ENCODE results near the gene ETFRF1.

Gene ETFRF1

DNA sequence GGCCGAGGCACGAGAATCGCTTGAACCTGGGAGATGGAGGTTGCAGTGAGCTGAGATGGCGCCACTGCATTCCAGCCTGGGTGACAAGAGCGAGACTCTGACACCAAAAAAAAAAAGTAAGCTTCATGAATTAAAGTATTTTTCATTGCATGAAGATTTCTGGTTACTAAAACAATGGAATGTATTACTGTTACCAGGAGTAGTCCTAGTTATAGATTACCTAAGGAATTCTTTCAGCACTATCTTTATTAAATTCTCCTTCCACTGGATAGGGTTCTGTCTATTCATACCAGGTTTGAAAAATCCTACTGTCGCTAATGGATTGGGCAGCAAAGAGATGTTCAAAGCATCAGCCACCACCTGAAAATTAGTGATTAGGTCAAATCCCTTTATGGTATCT is 12.4 kb downstream of the ETFRF1 start:
- in situ Hi-C loops (cut with MboI; ENCODE audit: low sequenced_read_pairs, unreplicated experiment): no loop called here
- TF ChIP-seq, protein P1, sequence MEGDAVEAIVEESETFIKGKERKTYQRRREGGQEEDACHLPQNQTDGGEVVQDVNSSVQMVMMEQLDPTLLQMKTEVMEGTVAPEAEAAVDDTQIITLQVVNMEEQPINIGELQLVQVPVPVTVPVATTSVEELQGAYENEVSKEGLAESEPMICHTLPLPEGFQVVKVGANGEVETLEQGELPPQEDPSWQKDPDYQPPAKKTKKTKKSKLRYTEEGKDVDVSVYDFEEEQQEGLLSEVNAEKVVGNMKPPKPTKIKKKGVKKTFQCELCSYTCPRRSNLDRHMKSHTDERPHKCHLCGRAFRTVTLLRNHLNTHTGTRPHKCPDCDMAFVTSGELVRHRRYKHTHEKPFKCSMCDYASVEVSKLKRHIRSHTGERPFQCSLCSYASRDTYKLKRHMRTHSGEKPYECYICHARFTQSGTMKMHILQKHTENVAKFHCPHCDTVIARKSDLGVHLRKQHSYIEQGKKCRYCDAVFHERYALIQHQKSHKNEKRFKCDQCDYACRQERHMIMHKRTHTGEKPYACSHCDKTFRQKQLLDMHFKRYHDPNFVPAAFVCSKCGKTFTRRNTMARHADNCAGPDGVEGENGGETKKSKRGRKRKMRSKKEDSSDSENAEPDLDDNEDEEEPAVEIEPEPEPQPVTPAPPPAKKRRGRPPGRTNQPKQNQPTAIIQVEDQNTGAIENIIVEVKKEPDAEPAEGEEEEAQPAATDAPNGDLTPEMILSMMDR (IDR thresholded peaks at IDR 0.05; ENCODE audit: borderline replicate concordance, control extremely low read depth, extremely low read depth, insufficient read depth, missing control alignments): no peak
- DNase-seq (ENCODE audit: low spot score): no peak

- TF ChIP-seq, protein P1 (IDR thresholded peaks at IDR 0.05; ENCODE audit: borderline replicate concordance, control extremely low read depth, extremely low read depth, insufficient read depth, missing control alignments): no peak
- no peak for DNase-seq (ENCODE audit: low spot score)
- in situ Hi-C loops (cut with MboI; ENCODE audit: low sequenced_read_pairs, unreplicated experiment): no loop called here
Measured at GRCh38 chr12:25207846-25208245, 12.8 kb downstream of the ETFRF1 start.

DNA sequence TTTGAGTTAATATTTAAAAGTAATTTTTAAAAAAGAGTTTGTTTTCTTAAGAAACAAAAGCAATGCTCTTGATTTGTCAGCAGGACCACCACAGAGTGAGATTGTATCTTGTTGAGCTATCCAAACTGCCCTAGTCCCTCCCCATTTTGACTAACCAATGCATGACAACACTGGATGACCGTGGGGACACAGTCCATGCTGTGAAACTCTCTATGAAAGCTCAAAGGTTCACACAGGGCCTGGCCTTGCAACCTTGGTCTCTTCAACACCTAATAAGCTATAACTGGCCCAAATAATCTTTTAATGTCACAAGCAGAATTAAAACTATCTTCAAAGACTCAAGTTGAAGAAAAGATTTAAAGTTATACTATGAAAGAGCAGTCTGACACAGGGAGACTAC is 13.5 kb downstream of the ETFRF1 start:
- DNase-seq (ENCODE audit: low spot score): no peak
- in situ Hi-C loops (cut with MboI; ENCODE audit: low sequenced_read_pairs, unreplicated experiment): no loop called here
- TF ChIP-seq, protein P1 (IDR thresholded peaks at IDR 0.05; ENCODE audit: borderline replicate concordance, control extremely low read depth, extremely low read depth, insufficient read depth, missing control alignments): no peak

- in situ Hi-C loops (cut with MboI; ENCODE audit: low sequenced_read_pairs, unreplicated experiment): no loop called here
- TF ChIP-seq, protein P1 (IDR thresholded peaks at IDR 0.05; ENCODE audit: borderline replicate concordance, control extremely low read depth, extremely low read depth, insufficient read depth, missing control alignments): no peak
- DNase-seq (ENCODE audit: low spot score): no peak
Measured at GRCh38 chr12:25213338-25213737, 18.3 kb downstream of the ETFRF1 start.

DNA sequence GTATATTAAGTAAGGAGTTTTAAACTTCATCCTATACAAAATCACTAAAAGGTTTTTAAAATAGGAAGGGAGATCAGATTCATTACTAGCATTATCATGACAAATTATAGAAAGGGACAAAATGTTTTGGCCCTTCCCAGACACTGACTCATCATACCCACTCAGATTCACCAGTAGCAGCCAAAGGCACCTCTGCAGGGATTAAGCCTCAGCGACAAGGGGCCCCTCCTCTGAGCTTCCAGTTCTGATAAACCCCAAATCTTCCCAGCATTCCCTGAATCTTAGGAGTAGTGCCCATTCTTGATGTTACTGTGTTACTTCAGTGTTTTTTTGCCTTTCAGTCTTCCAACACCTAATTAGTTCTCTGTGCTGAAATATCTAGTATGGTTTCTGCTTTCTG is 41.2 kb downstream of the ETFRF1 start:
- TF ChIP-seq, protein P1 (IDR thresholded peaks at IDR 0.05; ENCODE audit: borderline replicate concordance, control extremely low read depth, extremely low read depth, insufficient read depth, missing control alignments): no peak
- DNase-seq (ENCODE audit: low spot score): no peak
- in situ Hi-C loops (cut with MboI; ENCODE audit: low sequenced_read_pairs, unreplicated experiment): no loop called here

DNA sequence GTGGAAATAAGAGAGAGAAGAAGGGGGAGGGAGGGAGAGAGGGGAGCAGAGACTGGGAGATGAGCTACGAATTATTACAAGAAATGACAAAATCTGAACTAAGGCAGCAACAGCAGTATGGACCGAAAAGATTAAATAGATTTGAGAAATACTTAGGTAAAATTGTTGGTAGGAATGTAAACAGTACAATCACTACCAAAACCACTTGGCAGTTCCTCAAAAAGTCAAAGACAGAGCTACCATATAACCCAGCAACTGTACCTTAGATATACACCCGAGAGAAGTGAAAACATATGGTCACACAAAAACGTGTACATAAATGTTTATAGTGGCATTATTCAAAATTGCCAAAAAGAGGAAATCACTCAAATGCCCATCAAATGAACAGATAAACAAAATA is 41.6 kb downstream of the ETFRF1 start:
- DNase-seq (ENCODE audit: low spot score): no peak
- TF ChIP-seq, protein P1 (IDR thresholded peaks at IDR 0.05; ENCODE audit: borderline replicate concordance, control extremely low read depth, extremely low read depth, insufficient read depth, missing control alignments): no peak
- in situ Hi-C loops (cut with MboI; ENCODE audit: low sequenced_read_pairs, unreplicated experiment): no loop called here
